Measurements from ENCODE around the gene PTMA.
"Not testable (repeated sequence)": the region's sequence is repeated elsewhere in the genome, so short reads cannot be mapped to it uniquely, and the experiment has no call there.

Gene PTMA

DNA sequence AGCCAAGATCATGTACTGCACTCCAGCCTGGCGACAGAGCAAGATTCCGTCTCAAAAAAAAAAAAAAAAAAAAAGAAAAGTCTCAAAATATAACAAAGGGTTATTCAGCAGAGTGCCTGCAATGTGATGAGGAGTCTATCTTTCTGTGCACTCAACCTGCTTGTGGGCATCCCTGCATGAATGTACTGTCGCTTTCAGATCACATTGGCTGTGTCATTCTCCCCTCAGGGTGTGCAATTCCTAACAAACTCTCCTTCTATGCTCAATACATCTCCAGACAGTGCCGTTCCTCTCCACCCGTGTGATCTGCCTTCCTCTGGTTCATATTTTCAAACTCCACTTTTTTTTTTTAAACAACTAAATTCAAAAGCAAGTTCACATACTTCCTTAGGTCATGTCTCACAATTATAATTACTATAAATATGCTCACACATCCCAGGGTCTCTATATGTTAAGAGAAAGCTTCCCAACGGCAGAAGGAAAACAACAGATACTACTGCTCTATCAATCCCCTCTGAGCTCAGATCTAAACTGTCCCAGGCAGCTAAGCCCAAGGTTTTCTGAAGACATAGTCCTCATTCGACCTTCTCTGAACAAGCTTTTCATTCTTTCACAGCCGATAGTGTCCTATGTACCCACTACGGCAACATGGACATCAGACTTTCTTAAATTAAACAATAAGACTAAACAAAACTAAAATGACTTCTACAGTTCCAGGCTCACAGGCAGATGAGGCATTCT is 35.2 kb downstream of the PTMA start:
- Histone ChIP-seq H3K4me3 (no peak overlapping the region), H3K27ac (no peak overlapping the region)

DNA sequence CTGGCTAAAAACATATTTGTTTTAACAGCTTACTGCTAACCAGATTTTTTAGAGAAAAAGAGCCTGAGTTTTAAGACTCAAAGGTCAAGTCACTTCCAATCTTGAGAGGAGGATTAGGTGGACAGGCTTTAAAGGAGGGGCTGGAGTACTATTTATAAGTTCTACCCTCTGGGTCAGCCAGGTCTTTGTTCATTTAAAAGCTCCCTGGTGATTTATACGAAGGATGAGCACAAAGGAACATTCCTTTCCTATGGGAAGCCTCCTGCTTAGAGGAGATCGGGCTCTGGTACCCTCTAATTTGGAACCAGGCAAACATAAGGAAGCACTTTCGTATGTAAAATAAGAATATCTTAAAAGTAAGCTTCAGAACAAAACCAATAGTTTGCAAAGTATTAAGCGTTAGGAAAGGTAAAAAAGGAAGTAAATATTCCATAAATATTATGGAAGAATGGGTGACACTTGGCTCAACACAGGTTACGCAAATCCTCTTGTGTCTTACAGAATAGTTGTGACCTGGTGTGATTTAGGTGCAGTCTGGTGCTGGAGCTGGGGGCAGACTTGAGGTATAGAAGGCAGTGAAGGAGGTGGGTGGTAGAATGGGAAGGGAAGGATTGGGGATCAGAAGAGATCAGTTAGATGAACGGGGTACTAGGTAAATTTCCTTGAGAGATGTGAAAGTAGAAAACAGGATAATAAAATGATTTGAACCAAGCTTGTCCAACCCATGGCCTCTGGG is 37.1 kb downstream of the PTMA start:
- no peak overlapping the region for H3K4me3 ChIP-seq
- H3K27ac ChIP-seq: no peak overlapping the region

DNA sequence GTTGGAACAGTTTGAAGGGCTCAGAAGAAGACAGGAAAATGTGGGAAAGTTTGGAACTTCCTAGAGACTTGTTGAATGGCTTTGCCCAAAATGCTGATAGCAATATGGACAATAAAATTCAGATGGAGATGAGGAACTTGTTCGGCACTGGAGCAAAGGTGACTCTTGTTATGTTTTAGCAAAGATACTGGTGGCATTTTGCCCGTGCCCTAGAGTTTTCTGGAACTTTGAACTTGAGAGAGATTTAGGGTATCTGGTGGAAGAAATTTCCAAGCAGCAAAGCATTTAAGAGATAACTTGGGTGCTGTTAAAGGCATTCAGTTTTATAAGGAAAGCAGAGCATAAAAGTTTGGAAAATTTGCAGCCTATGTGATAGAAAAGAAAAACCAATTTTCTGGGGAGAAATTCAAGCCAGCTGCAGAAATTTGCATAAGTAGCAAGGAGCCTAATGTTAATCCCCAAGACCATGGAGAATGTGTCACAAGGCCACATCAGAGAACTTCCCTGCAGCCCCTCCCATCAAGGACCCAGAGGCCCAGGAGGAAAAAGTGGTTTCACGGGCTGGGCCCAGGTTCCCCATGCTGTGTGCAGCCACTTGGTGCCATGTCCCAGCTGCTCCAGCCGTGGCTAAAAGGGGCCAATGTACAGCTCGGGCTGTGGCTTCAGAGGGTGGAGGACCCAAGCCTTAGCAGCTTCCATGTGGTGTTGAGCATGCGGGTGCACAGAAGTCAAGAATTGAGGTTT is 40.0 kb downstream of the PTMA start:
- H3K27ac ChIP-seq, H3K4me3 ChIP-seq: not testable (repeated sequence)

DNA sequence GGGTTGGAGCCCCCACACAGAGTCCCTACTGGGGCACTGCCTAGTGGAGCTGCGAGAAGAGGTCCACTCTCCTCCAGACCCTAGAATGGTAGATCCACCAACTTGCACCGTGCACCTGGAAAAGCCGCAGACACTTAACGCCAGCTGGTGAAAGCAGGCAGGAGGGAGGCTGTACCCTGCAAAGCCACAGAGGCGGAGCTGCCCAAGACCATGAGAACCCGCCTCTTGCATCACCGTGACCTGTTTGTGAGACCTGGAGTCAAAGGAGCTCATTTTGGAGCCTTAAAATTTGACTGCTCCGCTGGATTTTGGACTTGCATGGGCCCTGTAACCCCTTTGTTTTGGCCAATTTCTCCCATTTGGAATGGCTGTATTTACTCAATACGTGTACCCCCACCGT is 40.7 kb downstream of the PTMA start:
- not testable (repeated sequence) for H3K4me3 ChIP-seq, H3K27ac ChIP-seq

DNA sequence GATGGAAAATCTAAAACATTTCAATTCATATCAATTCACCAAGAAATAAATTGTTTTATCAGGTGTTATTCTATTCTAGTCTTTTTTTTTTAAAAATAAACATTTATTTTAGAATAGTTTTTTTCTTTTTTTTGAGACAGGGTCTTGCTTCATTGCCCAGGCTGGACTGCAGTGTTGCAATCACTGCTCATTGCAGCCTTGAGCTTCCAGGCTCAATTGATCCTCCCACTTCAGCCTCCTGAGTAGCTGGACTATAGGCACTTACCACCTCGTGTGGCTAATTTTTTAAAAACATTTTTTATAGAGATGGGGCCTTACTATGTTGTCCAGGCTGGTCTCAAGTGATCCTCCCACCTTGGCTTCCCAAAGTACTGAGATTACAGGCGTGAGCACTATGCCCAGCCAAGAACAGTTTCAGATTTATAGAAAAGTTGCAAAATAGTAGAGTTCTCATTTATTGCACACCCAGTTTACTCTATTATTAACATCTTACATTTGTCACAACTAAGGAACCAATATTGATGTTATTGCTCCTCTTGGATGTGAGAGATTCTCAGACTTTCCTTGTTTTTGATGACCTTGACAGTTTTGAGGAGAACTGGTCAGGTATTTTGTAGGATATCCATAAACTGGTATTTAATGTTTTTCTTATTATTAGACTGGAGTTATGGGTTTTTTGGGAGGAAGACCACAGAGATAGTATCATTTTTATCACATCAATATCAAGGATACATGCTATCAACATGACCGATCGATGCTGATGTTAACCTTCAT is 42.9 kb downstream of the PTMA start:
- H3K4me3 ChIP-seq: no peak overlapping the region
- H3K27ac ChIP-seq: no peak overlapping the region

DNA sequence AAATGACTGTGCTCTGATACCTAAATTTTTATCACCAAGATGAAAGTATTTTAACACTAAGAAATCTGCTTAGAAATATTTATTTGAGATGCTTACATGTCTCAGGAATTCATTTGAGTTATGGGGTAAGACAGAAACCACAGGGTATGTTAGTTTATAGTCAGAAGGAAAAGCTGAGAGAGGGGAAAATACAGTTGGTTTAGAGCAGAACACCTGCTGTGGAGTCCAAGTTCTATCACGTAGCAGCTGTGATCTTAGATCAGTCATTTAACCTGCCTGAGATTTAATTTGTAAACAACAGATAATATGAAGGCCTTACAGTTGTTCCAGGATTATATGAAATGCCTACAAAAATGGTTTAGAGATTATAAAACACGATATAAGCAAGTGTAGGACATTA is 43.7 kb downstream of the PTMA start:
- Histone ChIP-seq H3K4me3 (no peak overlapping the region), H3K27ac (no peak overlapping the region)

DNA sequence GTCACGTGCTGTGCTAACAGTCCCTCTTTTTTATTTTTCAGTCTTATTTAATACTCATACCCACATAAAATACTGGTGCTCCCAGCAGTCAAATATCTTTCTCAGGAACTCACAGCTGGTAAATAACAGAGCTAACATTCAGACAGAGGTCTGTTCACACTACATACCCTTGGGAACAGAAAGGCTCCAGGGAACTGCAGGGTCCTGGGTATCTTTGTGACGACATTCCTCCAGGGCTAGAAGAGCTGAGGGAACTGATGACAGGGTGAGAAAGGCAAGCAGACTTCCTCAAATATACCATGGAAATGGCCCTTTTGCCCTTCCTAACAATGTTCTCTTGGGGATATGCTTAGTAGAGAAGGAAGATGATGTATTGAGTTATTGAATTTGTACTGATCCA is 53.4 kb downstream of the PTMA start:
- H3K4me3 ChIP-seq: no peak overlapping the region
- H3K27ac ChIP-seq: no peak overlapping the region
